C4-2B (cell line): ENCODE results near the gene GABRG3.

Experiments used
- H3K27ac ChIP-seq: fragments of 450-650 bp; 2 replicates; pipeline ENCODE4 v1.5.1; 2017
- CTCF ChIP-seq: fragments of 450-650 bp; conservative IDR thresholded peaks from 2 replicates; pipeline ENCODE4 v1.5.1; 2017; ENCODE audit warnings: mild to moderate bottlenecking
- ZFX ChIP-seq: fragments of 450-650 bp; IDR thresholded peaks from 2 replicates; pipeline ENCODE4 v1.6.1; 2017

Gene GABRG3

DNA sequence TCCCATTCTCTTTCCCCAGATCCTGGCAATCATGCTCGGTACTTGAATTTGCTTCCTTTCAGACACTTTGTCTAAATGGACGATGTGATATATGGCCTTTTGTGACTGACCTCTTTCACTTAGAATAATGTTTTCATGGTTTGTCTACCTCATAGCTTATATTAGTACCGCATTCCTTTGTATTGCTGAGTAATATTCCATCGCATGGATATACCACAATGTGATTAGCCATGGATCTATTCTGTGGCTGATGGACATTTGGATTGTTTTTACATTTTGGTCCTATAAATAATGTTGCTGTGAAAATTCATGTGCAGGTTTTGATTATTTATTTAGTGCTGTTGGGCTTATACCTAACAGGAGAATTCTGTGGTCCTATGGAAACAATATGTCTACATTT, 458.6 kb downstream of the GABRG3 start:
- no peak for TF ChIP-seq CTCF
- no peak overlapping the region for H3K27ac ChIP-seq

DNA sequence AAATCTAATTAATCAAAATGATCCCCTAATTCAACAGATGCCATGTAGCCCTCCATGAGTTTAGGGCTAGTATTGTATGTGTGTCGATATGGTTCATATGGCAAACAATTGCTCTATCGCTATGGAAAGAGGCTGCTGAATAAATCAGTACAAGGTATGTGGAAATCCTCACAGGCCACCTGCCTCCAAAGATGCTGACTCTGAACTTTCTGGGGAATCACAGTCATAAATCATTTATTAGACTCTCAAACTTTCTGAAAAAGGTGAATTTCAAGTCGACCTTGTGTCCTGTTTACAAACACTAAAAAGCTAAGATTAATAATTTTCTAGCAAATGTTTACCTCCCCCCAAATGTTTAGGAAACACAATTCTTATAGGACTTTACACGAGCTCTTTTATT, 462.6 kb downstream of the GABRG3 start:
- no peak for TF ChIP-seq CTCF
- TF ChIP-seq ZFX: no peak
- no peak overlapping the region for H3K27ac ChIP-seq

- H3K27ac ChIP-seq: no peak overlapping the region
- no peak for TF ChIP-seq CTCF
- no peak for TF ChIP-seq ZFX
Measured at GRCh38 chr15:27438403-27439375, 467.7 kb downstream of the GABRG3 start.

DNA sequence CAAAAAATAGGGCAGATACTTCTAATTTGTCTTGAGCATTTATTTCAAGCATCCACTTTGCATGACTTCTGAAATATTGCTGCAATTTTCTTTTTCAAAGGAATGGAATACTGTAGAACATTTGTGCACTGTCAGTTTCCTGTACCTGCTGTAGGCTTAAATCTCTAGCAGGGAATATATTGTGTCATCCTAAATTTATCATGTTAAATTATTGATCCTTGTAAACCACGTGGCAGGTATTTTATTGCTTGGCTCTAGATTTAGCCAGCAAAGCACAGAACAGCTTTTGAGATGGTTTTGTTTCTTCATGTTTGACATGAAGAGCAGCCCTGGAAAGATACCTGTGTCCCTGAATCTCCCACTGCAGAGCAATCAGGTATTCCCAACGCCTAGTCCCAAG, 470.1 kb downstream of the GABRG3 start:
- TF ChIP-seq ZFX (no peak), CTCF (no peak)
- no peak overlapping the region for H3K27ac ChIP-seq

DNA sequence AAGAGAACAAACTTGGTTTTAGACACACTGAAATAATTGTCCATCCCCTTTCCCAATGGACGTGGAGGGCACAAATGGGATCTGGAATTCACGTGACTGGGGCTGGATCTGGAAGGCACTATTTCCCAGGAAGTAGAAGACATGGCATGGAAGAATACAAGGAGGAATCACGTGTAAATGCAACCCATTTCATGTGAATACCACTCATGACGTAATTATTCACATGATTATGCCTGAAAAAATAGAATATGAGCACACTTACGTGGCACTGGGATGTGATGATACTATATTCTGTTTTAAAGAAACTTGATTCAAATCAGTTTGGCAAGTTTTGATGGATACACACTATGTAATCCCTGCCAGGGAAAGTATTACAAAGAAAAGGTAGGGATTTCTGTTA, 477.3 kb downstream of the GABRG3 start:
- no peak for TF ChIP-seq CTCF
- no peak overlapping the region for H3K27ac ChIP-seq

GRCh38 chr15:27448986-27449385, 478.0 kb downstream of the GABRG3 start:
- TF ChIP-seq CTCF (no peak), ZFX (no peak)

DNA sequence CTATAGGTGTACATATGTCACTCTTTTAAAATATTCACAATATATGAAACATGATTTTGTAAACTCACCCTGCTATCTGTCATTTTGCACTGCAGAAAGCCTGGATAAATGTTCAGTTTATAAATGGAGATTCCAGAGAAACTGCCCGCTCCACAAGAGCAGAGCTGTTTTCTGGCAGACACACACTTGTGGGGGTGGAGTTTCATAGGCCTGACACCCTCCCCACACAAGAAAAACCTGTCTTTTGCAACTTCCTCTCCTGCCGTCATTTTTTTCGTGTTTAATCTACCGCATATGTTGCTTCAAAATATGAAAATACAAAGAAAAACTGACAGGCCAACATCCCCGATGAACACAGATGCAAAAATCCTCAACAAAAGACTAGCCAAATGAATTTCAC, 479.0 kb downstream of the GABRG3 start:
- no peak overlapping the region for H3K27ac ChIP-seq
- TF ChIP-seq CTCF (no peak), ZFX (no peak)

More at GRCh38 chr15:27448986-27449385, 478.0 kb downstream of the GABRG3 start:
- no peak overlapping the region for H3K27ac ChIP-seq
